Limb (tissue), 2 donors: ENCODE measurements around the gene TOR1AIP2.
"Not testable (repeated sequence)": the region's sequence is repeated elsewhere in the genome, so short reads cannot be mapped to it uniquely, and the experiment has no call there.

Experiments
- DNase-seq, 2 donors: peaks; one replicate each; pipeline ENCODE4 v3.0.0-alpha.2; 2016; ENCODE audit errors: extremely low spot score in 2 of 2

Gene TOR1AIP2

GRCh38 chr1:179875596-179876299 is 1.9 kb downstream of the TOR1AIP2 start:
- DNase-seq = no peak

- DNase-seq = no peak
These were observed 4.2 kb downstream of the TOR1AIP2 start for GRCh38 chr1:179873438-179873851.

- no peak for DNase-seq
These were observed 5.0 kb downstream of the TOR1AIP2 start for GRCh38 chr1:179872558-179872957.

- DNase-seq = no peak
These were observed 5.7 kb downstream of the TOR1AIP2 start for GRCh38 chr1:179871940-179872339.

- DNase-seq = no peak
These were observed 6.7 kb downstream of the TOR1AIP2 start for GRCh38 chr1:179870870-179871269.

- DNase-seq = peak; percentile 41 to 57
These were observed 9.9 kb downstream of the TOR1AIP2 start for GRCh38 chr1:179867493-179868330.

- DNase-seq = no peak
These were observed 11.0 kb downstream of the TOR1AIP2 start for GRCh38 chr1:179866616-179867015.

- no peak for DNase-seq
These were observed 12.2 kb downstream of the TOR1AIP2 start for GRCh38 chr1:179865377-179865776.

- no peak for DNase-seq
These were observed 17.0 kb downstream of the TOR1AIP2 start for GRCh38 chr1:179860652-179861051.

GRCh38 chr1:179857009-179857408 is 20.6 kb downstream of the TOR1AIP2 start:
- no peak for DNase-seq

GRCh38 chr1:179856296-179856695 is 21.3 kb downstream of the TOR1AIP2 start:
- no peak for DNase-seq

- DNase-seq = not testable (repeated sequence)
These were observed 21.8 kb downstream of the TOR1AIP2 start for GRCh38 chr1:179855831-179856230.

GRCh38 chr1:179853102-179853501 is 24.5 kb downstream of the TOR1AIP2 start:
- no peak for DNase-seq

- no peak for DNase-seq
These were observed 29.4 kb downstream of the TOR1AIP2 start for GRCh38 chr1:179848233-179848632.

GRCh38 chr1:179840107-179840506 is 37.5 kb downstream of the TOR1AIP2 start:
- DNase-seq = no peak

- not testable (repeated sequence) for DNase-seq
These were observed 40.7 kb downstream of the TOR1AIP2 start for GRCh38 chr1:179836686-179837445.

GRCh38 chr1:179831852-179832699 is 45.5 kb downstream of the TOR1AIP2 start:
- no peak for DNase-seq

GRCh38 chr1:179831225-179831624 is 46.4 kb downstream of the TOR1AIP2 start:
- DNase-seq = no peak

- no peak for DNase-seq
These were observed 49.0 kb downstream of the TOR1AIP2 start for GRCh38 chr1:179828554-179829110.

GRCh38 chr1:179826626-179827280 is 50.9 kb downstream of the TOR1AIP2 start:
- DNase-seq = no peak
